ENCODE data around the gene CP. TPM values are rescaled to one million over a fixed set of nuclear protein-coding genes. Genes with fewer than 3 reads are reported as not detected.

The CP gene
- 0.21 TPM for total RNA-seq

DNA sequence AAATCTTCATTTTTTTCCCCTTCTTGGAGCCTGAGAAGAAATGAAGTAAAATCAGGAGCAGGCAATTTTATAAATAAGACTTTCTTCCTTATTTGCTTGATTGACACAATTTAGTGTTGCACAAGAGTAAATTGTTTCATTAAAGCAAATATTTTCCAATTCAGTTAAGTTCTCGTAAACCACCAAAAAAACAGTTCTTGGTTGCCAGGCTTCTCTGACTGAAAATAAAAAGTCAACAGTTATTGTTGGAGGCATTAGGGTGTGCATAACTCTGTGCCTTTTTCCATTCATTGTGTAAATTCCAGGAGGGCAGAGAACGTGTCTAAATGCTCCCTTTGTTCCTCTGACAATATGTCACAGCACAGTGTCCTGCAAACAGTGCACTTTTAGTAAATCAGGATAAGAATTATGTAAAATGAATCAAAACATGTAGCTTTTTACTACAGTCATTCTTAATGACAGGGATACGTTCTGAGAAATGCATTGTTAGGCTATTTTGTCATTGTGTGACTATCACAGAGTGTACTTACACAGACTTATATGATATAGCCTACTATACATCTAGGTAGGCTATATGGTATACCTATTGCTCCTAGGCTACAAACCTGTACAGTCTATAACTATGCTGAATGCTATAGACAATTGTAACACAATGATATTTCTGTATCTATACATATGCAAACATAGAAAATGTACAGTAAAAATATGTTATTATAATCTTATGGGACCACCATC, at the start of gene CP:
Gene CP, minus strand, starts transcription at position 47 of the 735 bp plus-strand sequence. Its CDS starts 37 bp downstream, at position 10.
- Histone ChIP-seq H3K9me3 (ENCODE audit: low read depth, low read length) (no peaks in the 10 kb centered on the region), H3K4me3 (ENCODE audit: low read length) (no peak within 1 kb of the TSS), H3K27me3 (ENCODE audit: insufficient read depth, low read length) (no peaks in the 10 kb centered on the region), H3K4me1 (ENCODE audit: insufficient read depth, low read length) (peaks cover 17% of the 10 kb centered on the region)

DNA sequence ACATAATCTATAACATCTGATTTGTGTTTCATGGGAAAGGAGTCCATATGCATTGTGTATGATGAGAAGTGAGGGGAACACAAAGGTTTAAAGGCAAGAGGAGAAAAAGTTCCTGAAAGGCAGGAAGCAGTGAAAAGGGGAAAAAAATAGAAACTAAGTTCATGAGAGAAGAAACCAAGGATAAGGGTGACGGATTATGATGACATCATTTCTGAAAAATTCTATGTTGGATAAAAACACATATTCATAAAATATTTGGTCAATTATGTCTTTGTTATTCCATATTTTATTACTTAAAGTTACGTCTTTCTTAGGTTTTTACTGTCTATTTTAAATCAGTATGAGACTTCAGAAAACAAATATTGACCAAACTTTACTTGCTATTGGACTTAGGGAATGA, 48.6 kb upstream of the CP start:
- H3K27me3 ChIP-seq (ENCODE audit: insufficient read depth, low read length) = no peaks in the 10 kb centered on the region
- no peak overlapping the region for H3K4me3 ChIP-seq (ENCODE audit: low read length)
- H3K4me1 ChIP-seq (ENCODE audit: insufficient read depth, low read length) = no peaks in the 10 kb centered on the region
- H3K9me3 ChIP-seq (ENCODE audit: low read depth, low read length) = no peaks in the 10 kb centered on the region

DNA sequence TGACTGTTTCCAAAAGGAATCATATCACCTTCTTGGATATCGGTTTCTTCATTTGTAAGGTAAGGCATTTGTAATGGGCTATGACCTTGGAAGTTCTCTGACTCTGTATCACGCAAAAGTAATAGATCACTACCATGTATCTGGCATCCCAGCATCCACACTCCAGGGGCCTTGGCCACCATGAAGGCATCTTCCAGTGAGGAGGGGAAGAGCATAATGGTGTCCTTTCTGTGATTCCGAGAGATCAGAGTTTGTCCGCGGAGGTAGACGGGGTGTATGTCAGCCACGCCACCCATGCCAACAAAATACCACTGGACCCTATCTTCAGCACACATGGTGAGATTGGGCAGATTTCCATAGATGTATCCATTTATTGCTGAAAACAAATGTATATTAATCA, 48.1 kb upstream of the CP start:
- no peaks in the 10 kb centered on the region for H3K4me1 ChIP-seq (ENCODE audit: insufficient read depth, low read length)
- H3K4me3 ChIP-seq (ENCODE audit: low read length) = no peak overlapping the region
- no peaks in the 10 kb centered on the region for H3K9me3 ChIP-seq (ENCODE audit: low read depth, low read length)
- H3K27me3 ChIP-seq (ENCODE audit: insufficient read depth, low read length) = no peaks in the 10 kb centered on the region

DNA sequence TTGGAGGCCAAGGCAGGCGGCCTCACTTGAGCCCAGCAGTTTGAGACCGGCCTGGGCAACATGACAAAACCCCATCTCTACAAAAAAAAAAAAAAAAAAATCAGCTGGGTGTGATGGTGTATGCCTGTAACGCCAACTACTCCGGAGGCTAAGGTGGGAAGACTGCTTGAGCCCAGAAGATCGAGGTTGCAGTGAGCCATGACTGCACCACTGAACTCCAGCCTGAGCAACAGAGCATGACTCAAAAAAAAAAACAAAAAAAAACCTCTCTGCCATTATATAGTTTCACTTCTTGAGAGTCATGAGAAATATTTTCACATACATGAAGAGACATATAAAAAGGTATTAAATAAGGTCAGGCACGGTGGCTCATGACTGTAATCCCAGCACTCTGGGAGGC, 45.9 kb upstream of the CP start:
- Histone ChIP-seq H3K27me3 (ENCODE audit: insufficient read depth, low read length) (no peaks in the 10 kb centered on the region), H3K9me3 (ENCODE audit: low read depth, low read length) (no peaks in the 10 kb centered on the region)

DNA sequence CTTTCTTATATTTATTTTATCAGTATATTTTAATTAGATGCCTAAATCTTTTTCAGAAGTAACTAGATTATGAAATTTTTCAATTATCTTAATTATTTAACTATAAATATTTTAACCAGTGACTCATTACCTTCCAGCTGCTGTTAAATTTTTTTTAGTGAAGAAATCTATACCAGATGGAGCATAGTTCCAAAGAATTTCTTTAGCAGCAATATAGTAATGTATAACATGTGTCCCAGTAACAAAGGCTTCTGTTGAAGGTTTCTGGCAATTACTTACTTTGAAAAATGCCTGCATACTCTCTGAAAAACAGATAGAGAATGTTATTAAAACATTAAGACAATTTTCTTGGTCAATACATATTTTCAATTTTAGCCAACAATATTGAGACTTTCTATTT, 45.1 kb upstream of the CP start:
- no peak overlapping the region for H3K4me3 ChIP-seq (ENCODE audit: low read length)
- no peaks in the 10 kb centered on the region for H3K27me3 ChIP-seq (ENCODE audit: insufficient read depth, low read length)
- H3K9me3 ChIP-seq (ENCODE audit: low read depth, low read length) = no peaks in the 10 kb centered on the region
- H3K4me1 ChIP-seq (ENCODE audit: insufficient read depth, low read length) = no peaks in the 10 kb centered on the region

More for the DNA sequence above, 45.9 kb upstream of the CP start:
- H3K4me1 ChIP-seq (ENCODE audit: insufficient read depth, low read length) = no peaks in the 10 kb centered on the region
- H3K4me3 ChIP-seq (ENCODE audit: low read length) = no peak overlapping the region

DNA sequence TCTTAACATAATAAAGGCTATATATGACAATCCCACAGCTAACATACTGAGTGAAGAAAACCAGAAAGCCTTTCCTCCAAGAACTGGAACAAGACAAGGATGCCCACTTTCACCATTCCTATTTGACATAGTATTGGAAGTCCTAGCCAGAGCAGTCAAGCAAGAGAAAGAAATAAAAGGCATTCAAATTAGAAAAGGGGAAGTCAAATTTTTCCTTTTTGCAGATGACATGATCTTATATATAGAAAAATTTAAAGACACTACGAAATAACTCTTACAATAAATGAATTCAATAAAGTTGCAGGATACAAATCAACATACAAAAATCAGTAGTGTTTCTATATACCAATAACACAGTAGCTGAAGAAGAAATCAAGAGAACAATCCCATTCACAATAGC, 42.2 kb upstream of the CP start:
- H3K4me1 ChIP-seq (ENCODE audit: insufficient read depth, low read length) = no peaks in the 10 kb centered on the region
- H3K4me3 ChIP-seq (ENCODE audit: low read length) = no peak overlapping the region
- no peaks in the 10 kb centered on the region for H3K9me3 ChIP-seq (ENCODE audit: low read depth, low read length)
- H3K27me3 ChIP-seq (ENCODE audit: insufficient read depth, low read length) = no peaks in the 10 kb centered on the region

DNA sequence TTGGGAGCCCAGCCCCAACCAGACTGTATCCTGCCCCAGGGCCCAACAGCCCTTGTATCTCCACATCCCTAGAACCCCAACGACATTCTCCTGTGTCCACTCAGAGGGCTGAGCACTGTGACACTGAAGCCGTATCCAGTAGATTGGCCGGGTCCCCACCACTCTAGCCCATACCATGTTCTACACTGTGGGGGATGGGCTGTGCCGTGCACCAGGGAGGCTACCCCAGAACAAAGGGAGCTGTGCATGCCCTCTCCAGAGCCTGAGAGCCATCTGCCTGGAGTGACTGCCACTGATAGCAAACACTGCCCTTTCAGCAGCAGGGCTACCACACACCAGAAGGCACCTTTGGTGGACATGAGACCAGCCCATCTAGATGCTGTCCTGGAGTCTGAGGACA, 37.1 kb upstream of the CP start:
- H3K4me1 ChIP-seq (ENCODE audit: insufficient read depth, low read length) = no peaks in the 10 kb centered on the region
- no peaks in the 10 kb centered on the region for H3K27me3 ChIP-seq (ENCODE audit: insufficient read depth, low read length)
- H3K4me3 ChIP-seq (ENCODE audit: low read length) = no peak overlapping the region
- no peaks in the 10 kb centered on the region for H3K9me3 ChIP-seq (ENCODE audit: low read depth, low read length)

DNA sequence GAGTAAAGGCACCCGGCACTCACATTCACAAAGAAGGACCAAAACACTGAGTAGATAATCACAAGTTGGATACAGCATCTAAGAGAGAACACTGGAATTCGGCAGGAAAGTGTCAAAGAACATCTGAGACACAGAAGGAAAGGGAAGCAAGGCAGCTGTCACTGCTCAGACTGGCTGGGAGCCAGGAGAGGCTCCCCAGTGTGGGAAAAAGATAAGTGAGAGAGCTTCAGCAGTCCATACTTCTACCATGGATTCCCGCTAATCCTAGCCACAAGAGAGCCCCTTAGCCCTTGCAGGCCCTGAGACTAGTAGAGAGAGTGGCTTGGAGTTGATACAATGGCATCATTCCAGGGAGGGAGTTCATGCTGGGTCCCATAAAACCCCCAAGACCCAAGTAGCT, 36.7 kb upstream of the CP start:
- Histone ChIP-seq H3K4me3 (ENCODE audit: low read length) (no peak overlapping the region), H3K4me1 (ENCODE audit: insufficient read depth, low read length) (no peaks in the 10 kb centered on the region), H3K9me3 (ENCODE audit: low read depth, low read length) (no peaks in the 10 kb centered on the region), H3K27me3 (ENCODE audit: insufficient read depth, low read length) (no peaks in the 10 kb centered on the region)

DNA sequence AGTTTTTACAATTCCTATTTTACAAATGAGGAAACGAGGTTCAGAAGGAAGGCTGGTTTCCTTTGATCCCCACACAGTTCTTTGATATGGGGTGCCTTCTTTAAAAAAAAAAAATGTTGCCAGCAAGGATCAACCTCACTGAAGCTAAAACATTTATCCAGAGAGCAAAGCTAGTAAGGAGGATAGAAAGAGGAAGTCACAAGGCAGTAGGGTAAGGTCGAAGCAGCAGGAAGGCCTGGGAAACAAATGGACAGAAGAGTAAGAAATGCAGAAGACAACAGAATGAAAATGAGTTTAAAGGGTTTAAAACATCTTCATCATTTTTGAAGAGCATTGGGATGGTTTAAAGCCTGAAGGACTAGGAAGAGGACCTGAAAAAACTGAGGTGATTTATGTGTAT, 30.6 kb upstream of the CP start:
- Histone ChIP-seq H3K4me3 (ENCODE audit: low read length) (no peak overlapping the region), H3K27me3 (ENCODE audit: insufficient read depth, low read length) (no peaks in the 10 kb centered on the region), H3K4me1 (ENCODE audit: insufficient read depth, low read length) (peaks cover 6% of the 10 kb centered on the region), H3K9me3 (ENCODE audit: low read depth, low read length) (no peaks in the 10 kb centered on the region)

DNA sequence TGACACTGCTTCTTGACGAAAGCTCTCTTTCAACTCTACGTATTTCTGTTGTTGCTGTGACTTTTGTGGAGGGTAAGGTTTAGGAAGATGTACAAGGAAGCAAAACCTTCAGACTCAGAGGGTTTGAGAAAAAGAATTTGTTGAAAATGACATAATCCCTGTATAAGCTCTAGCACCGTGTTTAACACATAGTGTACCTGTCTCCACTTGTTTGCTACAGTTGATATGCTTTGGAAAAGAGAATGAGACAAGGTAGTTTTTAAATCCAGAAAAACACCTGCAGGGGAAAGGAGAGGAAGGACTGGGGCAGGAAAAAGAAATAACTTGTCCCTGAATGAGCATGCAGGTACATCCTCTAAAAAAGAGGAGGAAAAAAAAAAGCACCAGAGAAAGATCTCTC, 29.6 kb upstream of the CP start:
- Histone ChIP-seq H3K27me3 (ENCODE audit: insufficient read depth, low read length) (no peaks in the 10 kb centered on the region), H3K4me3 (ENCODE audit: low read length) (no peak overlapping the region), H3K4me1 (ENCODE audit: insufficient read depth, low read length) (peaks cover 10% of the 10 kb centered on the region), H3K9me3 (ENCODE audit: low read depth, low read length) (no peaks in the 10 kb centered on the region)

DNA sequence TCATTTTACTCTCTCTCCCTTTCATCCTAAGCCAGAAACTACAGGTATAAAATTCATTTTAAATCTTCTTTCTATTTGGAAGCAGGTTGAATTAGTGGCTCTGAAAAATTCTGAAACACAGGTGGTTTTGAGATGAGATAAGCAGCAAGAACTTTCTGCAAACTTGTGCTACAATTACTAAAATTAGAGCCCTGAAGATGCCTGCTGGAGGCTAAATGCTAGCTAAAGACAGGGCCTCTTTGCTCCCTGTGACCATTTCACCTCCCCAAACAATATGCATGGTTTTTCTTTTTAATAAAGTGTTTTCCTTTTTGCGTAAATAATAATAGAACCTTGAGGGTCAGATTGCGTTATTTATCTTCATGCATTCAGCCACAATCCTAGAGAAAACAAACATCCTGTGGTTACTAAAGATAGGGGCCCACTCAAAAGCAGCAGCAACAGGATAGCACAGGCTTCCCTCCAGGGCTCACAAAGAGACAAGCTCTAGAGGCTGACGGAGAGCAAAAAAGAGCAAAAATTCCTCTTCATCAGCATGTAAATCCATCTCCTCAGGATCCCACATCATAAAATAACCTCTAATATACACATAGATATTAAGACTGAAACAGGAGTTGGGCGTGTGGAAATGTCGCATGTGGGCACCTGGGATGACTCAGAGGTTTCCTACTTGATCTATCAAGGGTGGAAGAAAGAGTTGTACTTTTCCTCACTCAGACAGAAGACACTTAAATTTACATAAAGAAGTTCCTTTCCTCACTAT, 26.5 kb upstream of the CP start:
- H3K4me3 ChIP-seq (ENCODE audit: low read length) = no peak overlapping the region
- H3K27me3 ChIP-seq (ENCODE audit: insufficient read depth, low read length) = no peaks in the 10 kb centered on the region
- peaks cover 35% of the 10 kb centered on the region for H3K4me1 ChIP-seq (ENCODE audit: insufficient read depth, low read length)
- no peaks in the 10 kb centered on the region for H3K9me3 ChIP-seq (ENCODE audit: low read depth, low read length)

DNA sequence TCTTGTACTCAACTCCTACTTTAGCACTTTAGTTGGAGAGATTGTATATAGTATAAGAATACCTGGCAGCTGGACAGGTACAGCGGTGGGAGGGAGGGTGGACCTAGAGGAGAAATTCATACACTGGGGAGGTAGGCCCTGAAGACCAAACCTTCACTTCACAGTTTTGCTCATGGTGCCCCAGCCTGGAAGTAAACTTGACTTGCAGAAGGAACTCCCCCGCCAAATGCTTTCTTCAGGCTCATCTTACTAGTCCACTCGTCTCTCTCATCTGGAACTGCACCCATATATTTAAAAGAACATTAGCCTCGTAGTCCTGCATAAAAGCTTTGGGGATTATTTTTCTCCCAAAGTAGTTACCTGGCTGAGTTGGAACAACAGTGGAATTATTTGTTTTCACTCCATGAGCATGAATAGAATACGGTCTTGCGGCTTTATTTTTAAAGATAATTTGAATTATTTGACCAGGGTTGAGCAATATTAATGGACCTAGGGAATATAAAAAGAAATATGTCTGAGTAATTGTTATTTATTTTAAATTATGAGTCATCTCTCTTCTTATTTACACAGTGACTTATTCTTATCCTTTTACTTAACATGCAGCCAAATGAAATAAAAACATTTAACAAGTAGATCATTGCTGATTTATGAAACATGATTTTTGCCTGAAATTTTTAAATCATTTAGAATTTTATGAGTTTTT, 25.5 kb upstream of the CP start:
- Histone ChIP-seq H3K9me3 (ENCODE audit: low read depth, low read length) (no peaks in the 10 kb centered on the region), H3K27me3 (ENCODE audit: insufficient read depth, low read length) (no peaks in the 10 kb centered on the region), H3K4me3 (ENCODE audit: low read length) (no peak overlapping the region), H3K4me1 (ENCODE audit: insufficient read depth, low read length) (peaks cover 41% of the 10 kb centered on the region)

DNA sequence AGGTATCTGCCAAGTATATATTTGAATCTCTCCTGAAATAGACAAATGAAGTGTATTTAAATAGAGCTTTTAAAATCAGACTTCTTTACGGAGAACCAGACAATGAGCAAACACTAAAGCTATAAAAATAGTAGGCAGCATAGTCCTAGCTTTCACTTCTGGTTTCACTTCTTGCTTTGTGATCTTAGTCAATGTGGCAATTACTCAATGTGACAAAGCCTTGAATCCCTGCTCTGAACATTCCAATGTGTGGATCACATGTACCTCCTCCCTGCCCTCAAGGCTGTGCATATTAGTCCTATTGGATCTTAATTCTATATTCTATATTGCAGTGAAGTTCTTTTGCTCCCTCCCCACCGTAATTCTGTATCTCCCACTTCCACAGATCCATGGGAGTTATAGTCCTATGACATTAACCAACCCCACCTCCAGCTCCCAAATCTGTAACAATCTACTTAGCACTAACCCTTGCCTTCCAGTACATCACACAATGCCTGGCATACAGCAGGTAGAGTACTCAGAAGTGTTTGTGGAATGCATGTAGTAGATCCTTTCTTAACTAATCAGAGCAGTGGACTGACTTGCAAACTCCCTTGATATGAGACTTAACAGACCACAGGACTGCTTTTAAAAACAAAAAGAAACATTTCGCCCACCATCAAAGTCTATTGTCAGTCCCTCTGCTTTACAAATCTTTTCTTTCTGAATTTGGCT, 24.3 kb upstream of the CP start:
- Histone ChIP-seq H3K9me3 (ENCODE audit: low read depth, low read length) (no peaks in the 10 kb centered on the region), H3K4me1 (ENCODE audit: insufficient read depth, low read length) (peaks cover 41% of the 10 kb centered on the region), H3K27me3 (ENCODE audit: insufficient read depth, low read length) (no peaks in the 10 kb centered on the region), H3K4me3 (ENCODE audit: low read length) (no peak overlapping the region)

DNA sequence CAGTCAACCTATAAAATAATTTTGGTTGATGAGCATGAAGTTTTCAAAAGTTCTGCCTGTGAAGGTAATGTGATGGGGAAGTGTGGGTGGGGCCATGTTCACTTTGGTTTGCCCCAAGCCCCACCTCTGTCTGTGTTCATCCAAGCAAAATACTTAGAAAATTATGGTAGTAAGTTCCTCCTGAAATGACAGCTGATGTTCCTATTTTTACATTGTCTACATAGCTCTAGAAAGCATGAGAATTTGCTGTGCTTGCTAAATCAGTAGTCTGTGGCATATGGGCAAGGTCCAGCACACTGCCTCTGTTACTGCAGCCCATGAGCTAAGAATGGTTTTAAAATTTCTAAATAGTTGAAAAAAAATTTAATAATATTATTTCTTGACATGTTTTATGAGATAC, 21.9 kb upstream of the CP start:
- no peaks in the 10 kb centered on the region for H3K27me3 ChIP-seq (ENCODE audit: insufficient read depth, low read length)
- no peak overlapping the region for H3K4me3 ChIP-seq (ENCODE audit: low read length)
- H3K9me3 ChIP-seq (ENCODE audit: low read depth, low read length) = no peaks in the 10 kb centered on the region
- peaks cover 41% of the 10 kb centered on the region for H3K4me1 ChIP-seq (ENCODE audit: insufficient read depth, low read length)

Measured in mononuclear cell (primary cell).